Astrocyte (in vitro differentiated cells and primary cell): ENCODE measurements around the gene C16orf54. TPM values are rescaled to one million over a fixed set of nuclear protein-coding genes. Genes with fewer than 3 reads are reported as not detected.

Source experiments
- DNase-seq: peaks from one replicate; pipeline ENCODE4 v3.0.0-alpha.2; 2010; ENCODE audit warnings: low read depth
- FAIRE-seq: peaks from 2 replicates; lab custom pipeline; 2011; peaks lifted over from hg19 to GRCh38; lab: Jason Lieb, UNC
- H2AFZ ChIP-seq: 2 replicates; pipeline ENCODE4 v1.6.0; 2012; ENCODE audit warnings: low read depth, low read length, inconsistent platforms
- H3K27ac ChIP-seq: 2 replicates; pipeline ENCODE4 v1.5.1; 2011; ENCODE audit warnings: low read depth, low read length, inconsistent platforms
- H3K27me3 ChIP-seq: 2 replicates; pipeline ENCODE4 v1.6.0; 2011; ENCODE audit warnings: low read length, inconsistent platforms; ENCODE audit not compliant: insufficient read depth
- H3K36me3 ChIP-seq: 2 replicates; pipeline ENCODE4 v1.5.1; 2011; ENCODE audit warnings: low read length, inconsistent platforms; ENCODE audit not compliant: insufficient read depth
- H3K4me1 ChIP-seq: 2 replicates; pipeline ENCODE4 v1.5.1; 2011; ENCODE audit warnings: low read length, inconsistent platforms; ENCODE audit not compliant: insufficient read depth
- H3K4me2 ChIP-seq: 2 replicates; pipeline ENCODE4 v1.6.0; 2012; ENCODE audit warnings: low read length, inconsistent platforms
- H3K4me3 ChIP-seq: 2 replicates; pipeline ENCODE4 v1.5.1; 2011; ENCODE audit warnings: low read depth, mild to moderate bottlenecking, low read length, inconsistent platforms; ENCODE audit not compliant: insufficient read depth
- H3K79me2 ChIP-seq: 2 replicates; pipeline ENCODE4 v1.6.0; 2012; ENCODE audit warnings: mild to moderate bottlenecking, low read length, inconsistent platforms; ENCODE audit not compliant: insufficient read depth
- H3K9ac ChIP-seq: 2 replicates; pipeline ENCODE4 v1.6.0; 2012; ENCODE audit warnings: mild to moderate bottlenecking, low read length, inconsistent platforms
- H3K9me3 ChIP-seq: 2 replicates; pipeline ENCODE4 v1.5.1; 2012; ENCODE audit warnings: low read depth, mild to moderate bottlenecking, low read length, inconsistent platforms; ENCODE audit not compliant: insufficient read depth
- H4K20me1 ChIP-seq: 2 replicates; pipeline ENCODE4 v1.6.0; 2012; ENCODE audit warnings: low read length, inconsistent platforms; ENCODE audit not compliant: insufficient read depth
- H3K27ac Mint-ChIP-seq: one replicate; pipeline ENCODE4 v1.8.0; 2021; ENCODE audit warnings: mild to moderate bottlenecking, mixed read lengths; ENCODE audit not compliant: unreplicated experiment
- H3K27me3 Mint-ChIP-seq: one replicate; pipeline ENCODE4 v1.8.0; 2021; ENCODE audit warnings: low read depth, mixed read lengths; ENCODE audit not compliant: unreplicated experiment
- H3K36me3 Mint-ChIP-seq: one replicate; pipeline ENCODE4 v1.8.0; 2021; ENCODE audit warnings: low read depth, mixed read lengths; ENCODE audit not compliant: unreplicated experiment
- H3K4me1 Mint-ChIP-seq: one replicate; pipeline ENCODE4 v1.8.0; 2021; ENCODE audit warnings: low read depth, mixed read lengths; ENCODE audit not compliant: unreplicated experiment
- H3K4me3 Mint-ChIP-seq: one replicate; pipeline ENCODE4 v1.8.0; 2021; ENCODE audit warnings: mild to moderate bottlenecking, moderate library complexity, mixed read lengths; ENCODE audit not compliant: unreplicated experiment
- H3K9me3 Mint-ChIP-seq: one replicate; pipeline ENCODE4 v1.8.0; 2021; ENCODE audit warnings: mild to moderate bottlenecking, mixed read lengths; ENCODE audit not compliant: unreplicated experiment
- CTCF ChIP-seq: IDR thresholded peaks from 2 replicates; pipeline ENCODE4 v1.5.1; 2011; ENCODE audit warnings: low read depth, mild to moderate bottlenecking, inconsistent platforms, low read length, moderate library complexity; ENCODE audit not compliant: insufficient read depth
- EZH2 ChIP-seq: IDR thresholded peaks from 2 replicates; pipeline ENCODE4 v1.6.1; 2012; ENCODE audit warnings: mild to moderate bottlenecking, low read length, inconsistent platforms; ENCODE audit not compliant: insufficient read depth
- total RNA-seq: library from RNA; stranded (reverse); gene quantifications from 2 replicates; pipeline ENCODE4 v1.2.1, GENCODE V29; 2021

Gene C16orf54
- total RNA-seq, 1 donor from 2014 or later, result not detected

- Mint-ChIP-seq H3K4me3 (no peak overlapping the region), H3K9me3 (no peaks in the 10 kb centered on the region), H3K4me1 (no peaks in the 10 kb centered on the region), H3K27ac (no peak overlapping the region), H3K27me3 (no peaks in the 10 kb centered on the region), H3K36me3 (no peaks in the 10 kb centered on the region)
- Histone ChIP-seq H3K27me3 (peaks cover 2% of the 10 kb centered on the region), H3K9ac (no peak overlapping the region), H3K9me3 (no peaks in the 10 kb centered on the region), H3K79me2 (no peaks in the 10 kb centered on the region), H3K36me3 (no peaks in the 10 kb centered on the region), H3K4me3 (no peak overlapping the region), H3K4me1 (no peaks in the 10 kb centered on the region), H3K27ac (no peak overlapping the region), H3K4me2 (no peak overlapping the region), H4K20me1 (no peaks in the 10 kb centered on the region), H2AFZ (no peak overlapping the region)
- DNase-seq (no peak), FAIRE-seq (no peak)
- TF ChIP-seq CTCF (no peak), EZH2 (no peak)
These were observed 26.7 kb downstream of the C16orf54 start for GRCh38 chr16:29719063-29719462.

- Histone ChIP-seq H3K79me2 (no peaks in the 10 kb centered on the region), H3K27me3 (peaks cover 2% of the 10 kb centered on the region), H3K36me3 (no peaks in the 10 kb centered on the region), H3K4me3 (no peak overlapping the region), H3K27ac (no peak overlapping the region), H3K9ac (no peak overlapping the region), H2AFZ (no peak overlapping the region), H3K4me1 (no peaks in the 10 kb centered on the region), H4K20me1 (no peaks in the 10 kb centered on the region), H3K9me3 (no peaks in the 10 kb centered on the region), H3K4me2 (no peak overlapping the region)
- FAIRE-seq (no peak), DNase-seq (no peak)
- TF ChIP-seq CTCF, result no peak
- no peak for TF ChIP-seq EZH2
- Mint-ChIP-seq H3K4me1 (no peaks in the 10 kb centered on the region), H3K9me3 (no peaks in the 10 kb centered on the region), H3K36me3 (no peaks in the 10 kb centered on the region), H3K4me3 (no peak overlapping the region), H3K27ac (no peak overlapping the region), H3K27me3 (no peaks in the 10 kb centered on the region)
These were observed 28.7 kb downstream of the C16orf54 start for GRCh38 chr16:29717113-29717512.

- Mint-ChIP-seq H3K27ac (no peak overlapping the region), H3K4me3 (no peak overlapping the region), H3K36me3 (no peaks in the 10 kb centered on the region), H3K4me1 (peaks cover 6% of the 10 kb centered on the region), H3K9me3 (no peaks in the 10 kb centered on the region), H3K27me3 (no peaks in the 10 kb centered on the region)
- no peak overlapping the region for H3K4me3 ChIP-seq
- H3K9ac ChIP-seq, result no peak overlapping the region
- no peak overlapping the region for H3K4me2 ChIP-seq
- no peak overlapping the region for H3K27ac ChIP-seq
- peaks cover 2% of the 10 kb centered on the region for H3K27me3 ChIP-seq
- DNase-seq, result no peak
- H3K36me3 ChIP-seq, result no peaks in the 10 kb centered on the region
- H3K9me3 ChIP-seq, result no peaks in the 10 kb centered on the region
- no peaks in the 10 kb centered on the region for H4K20me1 ChIP-seq
- TF ChIP-seq EZH2 (no peak), CTCF (no peak)
- H2AFZ ChIP-seq, result no peak overlapping the region
- H3K79me2 ChIP-seq, result no peaks in the 10 kb centered on the region
- H3K4me1 ChIP-seq, result peaks cover 3% of the 10 kb centered on the region
- FAIRE-seq, result no peak
These were observed 30.8 kb downstream of the C16orf54 start for GRCh38 chr16:29714972-29715371.
